Measurements from ENCODE around the gene FAM216A.
"Not testable (repeated sequence)": the region's sequence is repeated elsewhere in the genome, so short reads cannot be mapped to it uniquely, and the experiment has no call there.

The FAM216A gene, protein sequence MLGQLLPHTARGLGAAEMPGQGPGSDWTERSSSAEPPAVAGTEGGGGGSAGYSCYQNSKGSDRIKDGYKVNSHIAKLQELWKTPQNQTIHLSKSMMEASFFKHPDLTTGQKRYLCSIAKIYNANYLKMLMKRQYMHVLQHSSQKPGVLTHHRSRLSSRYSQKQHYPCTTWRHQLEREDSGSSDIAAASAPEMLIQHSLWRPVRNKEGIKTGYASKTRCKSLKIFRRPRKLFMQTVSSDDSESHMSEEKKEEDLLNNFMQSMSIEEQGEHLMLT

GRCh38 chr12:110468214-110469048 is at the start of gene FAM216A, which contains the start of gene GPN3:
FAM216A (plus strand) TSS chr12:110468845; CDS start chr12:110468876, 31 bp downstream.
GPN3 (minus strand) TSS chr12:110468257; CDS start chr12:110468203, 54 bp downstream.
- DNase-seq: peak; percentile 99

GRCh38 chr12:110420644-110421043 is 48.0 kb upstream of the FAM216A start:
- not testable (repeated sequence) for DNase-seq

- no peak for DNase-seq
Observed at GRCh38 chr12:110421159-110421661, 47.4 kb upstream of the FAM216A start.

GRCh38 chr12:110421701-110422100 is 46.9 kb upstream of the FAM216A start:
- DNase-seq: no peak

GRCh38 chr12:110424237-110424636 is 44.4 kb upstream of the FAM216A start:
- DNase-seq: peak; percentile 17

DNA sequence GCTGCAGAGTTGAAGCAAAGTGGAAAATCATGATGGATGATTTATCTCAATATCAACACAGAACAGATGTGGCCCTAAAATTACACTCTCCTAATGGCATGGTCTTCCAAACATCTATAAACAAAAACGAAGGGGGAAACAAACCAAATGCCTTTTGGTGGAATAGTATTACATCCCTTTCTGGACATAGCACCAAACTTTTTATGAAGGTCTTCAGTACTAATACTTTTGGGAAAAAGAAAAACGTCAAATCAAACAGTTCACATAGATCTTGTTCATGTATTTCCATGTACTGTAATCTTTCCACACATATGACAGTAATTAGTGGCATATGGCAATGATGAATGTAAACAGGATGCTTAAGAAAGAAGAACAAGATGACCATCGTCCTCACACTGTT is 42.2 kb upstream of the FAM216A start:
- DNase-seq: no peak

- DNase-seq: not testable (repeated sequence)
Observed at GRCh38 chr12:110429676-110430075, 39.0 kb upstream of the FAM216A start.

DNA sequence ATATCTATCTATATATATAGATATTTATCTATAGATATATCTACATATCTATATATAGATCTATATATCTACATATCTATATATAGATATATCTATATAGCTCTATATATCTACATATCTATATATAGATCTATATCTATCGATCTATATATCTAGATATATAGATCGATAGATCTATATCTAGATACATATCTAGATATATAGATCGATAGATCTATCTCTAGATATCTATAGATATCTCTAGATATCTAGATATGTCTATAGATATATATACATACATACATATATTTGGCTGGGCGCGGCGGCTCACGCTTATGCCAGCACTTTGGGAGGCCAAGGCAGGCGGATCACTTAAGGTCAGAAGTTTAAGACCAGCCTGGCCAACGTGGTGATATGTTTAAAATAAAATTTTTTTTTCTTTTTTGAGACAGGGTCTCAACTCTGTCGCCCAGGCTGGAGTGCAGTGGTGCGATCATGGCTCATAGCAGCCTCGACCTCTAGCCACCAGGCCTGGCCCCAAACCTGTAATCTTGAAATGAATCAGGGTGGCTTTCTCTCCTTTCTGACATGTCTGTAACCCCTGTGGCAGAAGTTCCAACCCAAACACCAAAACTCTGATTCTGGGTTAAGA is 36.6 kb upstream of the FAM216A start:
- no peak for DNase-seq

DNA sequence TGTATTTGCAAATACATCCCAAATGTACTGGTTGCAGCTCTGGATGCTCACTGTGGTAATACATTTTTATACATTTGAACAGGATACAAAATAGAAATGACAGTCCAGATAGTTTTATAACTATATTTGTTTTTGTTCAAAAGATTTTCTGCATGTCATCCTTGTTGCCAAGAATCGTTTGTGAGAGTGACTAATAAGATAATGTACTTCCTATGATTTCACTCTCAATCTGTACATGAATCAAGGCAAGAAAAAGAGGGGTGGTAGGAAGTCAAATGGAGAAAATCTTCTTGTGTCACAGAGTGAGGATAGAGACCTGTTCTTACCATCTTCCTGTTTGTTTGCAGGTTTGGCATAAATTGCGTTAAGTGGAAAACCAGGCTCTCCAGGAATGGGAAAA is 32.4 kb upstream of the FAM216A start:
- no peak for DNase-seq

DNA sequence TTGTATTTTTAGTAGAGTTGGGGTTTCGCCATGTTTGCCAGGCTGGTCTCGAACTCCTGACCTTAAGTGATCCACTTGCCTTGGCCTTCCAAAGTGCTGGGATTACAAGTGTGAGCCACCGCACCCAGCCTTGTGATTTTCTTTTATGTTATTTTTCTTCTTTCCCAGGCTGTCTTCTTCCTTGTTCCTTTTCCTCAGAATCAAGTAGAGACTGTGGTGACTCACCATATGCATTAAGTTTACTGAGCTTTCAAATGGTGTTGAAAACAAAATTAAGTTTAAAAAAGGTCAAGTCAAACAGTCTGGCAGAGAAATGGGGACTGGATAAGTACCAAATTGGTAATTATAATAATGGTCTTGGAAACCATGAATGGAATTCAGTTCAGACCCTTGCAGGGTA is 24.2 kb upstream of the FAM216A start:
- DNase-seq: no peak

GRCh38 chr12:110449799-110450497 is 18.7 kb upstream of the FAM216A start, which contains the start of gene ARPC3:
ARPC3 (minus strand) TSS chr12:110450337; CDS start chr12:110450260, 77 bp downstream.
- DNase-seq: peak; percentile 94

- no peak for DNase-seq
Observed at GRCh38 chr12:110451263-110451662, 17.4 kb upstream of the FAM216A start.

DNA sequence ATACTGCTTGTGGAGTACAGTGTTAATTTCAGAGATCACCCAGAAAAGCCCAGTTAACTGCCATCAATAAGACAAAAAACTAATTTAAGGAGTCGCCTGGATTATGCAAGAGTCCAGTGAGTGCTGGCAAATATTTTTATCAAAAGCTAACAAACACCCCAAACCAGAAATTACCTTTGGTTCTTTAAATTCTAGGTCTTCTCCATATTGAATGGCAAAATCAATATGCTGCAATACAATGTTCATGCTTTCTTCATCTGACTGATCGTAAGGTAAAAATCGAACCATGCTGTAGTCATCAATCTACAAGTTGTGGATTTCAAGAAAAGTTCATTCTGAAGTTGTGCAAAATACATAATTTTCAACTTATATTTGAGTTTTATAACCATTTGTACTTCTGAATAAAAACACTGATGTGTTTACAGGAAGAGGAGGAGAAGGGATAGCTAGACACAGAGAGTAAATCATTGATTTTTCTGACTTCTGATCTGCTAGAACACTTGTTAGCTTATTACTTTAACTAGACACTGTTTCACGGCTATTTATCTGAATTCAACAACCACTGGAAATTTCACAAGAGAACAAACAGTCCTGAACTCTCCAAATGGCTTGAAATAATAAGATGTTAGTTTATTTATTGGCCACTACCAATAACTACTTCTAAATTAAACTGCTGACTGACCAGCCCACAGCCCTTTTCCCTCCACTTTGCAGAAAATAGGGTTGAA is 14.9 kb upstream of the FAM216A start:
- no peak for DNase-seq

DNA sequence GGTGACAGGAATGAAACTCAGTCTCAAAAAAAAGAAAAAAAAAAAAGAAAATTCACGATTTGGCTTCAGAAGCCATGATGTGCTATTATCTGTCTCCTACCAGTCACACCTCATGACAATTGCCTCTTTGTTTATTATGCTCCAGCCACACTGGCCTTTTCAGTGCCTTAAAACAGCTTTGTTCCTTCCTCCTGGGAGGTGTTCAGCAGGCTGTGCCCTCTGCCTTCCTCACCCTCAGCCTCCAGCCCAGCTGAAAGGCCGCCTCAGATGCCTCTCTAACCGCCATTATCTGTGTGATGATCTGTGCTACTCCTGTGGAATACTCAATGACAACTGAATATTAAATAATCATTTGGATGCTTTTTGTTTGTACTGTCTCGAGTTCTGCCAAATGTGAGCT is 9.9 kb upstream of the FAM216A start:
- DNase-seq: no peak

- DNase-seq: not testable (repeated sequence)
Observed at GRCh38 chr12:110461189-110461588, 7.5 kb upstream of the FAM216A start.

DNA sequence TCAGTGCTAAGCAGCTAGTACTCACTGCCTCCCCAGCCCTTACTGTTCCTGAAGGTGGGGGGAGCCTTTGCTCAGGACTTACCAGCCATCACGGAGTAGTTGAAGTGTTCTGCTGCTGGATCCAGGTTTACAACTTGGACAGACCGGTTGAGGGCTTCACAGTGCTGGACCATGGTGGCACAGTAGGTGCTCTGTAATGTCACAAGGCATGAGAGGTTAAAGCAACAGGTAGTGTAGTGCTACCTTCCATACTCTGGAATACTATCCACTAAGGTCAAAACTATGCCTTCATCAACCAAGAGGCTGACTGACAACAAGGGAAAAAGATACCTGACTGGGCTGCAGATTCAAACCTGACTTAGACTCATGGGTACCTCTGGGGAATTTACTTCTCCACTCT is 3.6 kb upstream of the FAM216A start:
- DNase-seq: no peak

GRCh38 chr12:110465765-110466164 is 2.9 kb upstream of the FAM216A start:
- not testable (repeated sequence) for DNase-seq

- DNase-seq: no peak
Observed at GRCh38 chr12:110466791-110467190, 1.9 kb upstream of the FAM216A start.

GRCh38 chr12:110467847-110468213 is 815 bp upstream of the FAM216A start:
- no peak for DNase-seq

- DNase-seq: no peak
Observed at GRCh38 chr12:110475426-110475825, 6.8 kb downstream of the FAM216A start.

DNA sequence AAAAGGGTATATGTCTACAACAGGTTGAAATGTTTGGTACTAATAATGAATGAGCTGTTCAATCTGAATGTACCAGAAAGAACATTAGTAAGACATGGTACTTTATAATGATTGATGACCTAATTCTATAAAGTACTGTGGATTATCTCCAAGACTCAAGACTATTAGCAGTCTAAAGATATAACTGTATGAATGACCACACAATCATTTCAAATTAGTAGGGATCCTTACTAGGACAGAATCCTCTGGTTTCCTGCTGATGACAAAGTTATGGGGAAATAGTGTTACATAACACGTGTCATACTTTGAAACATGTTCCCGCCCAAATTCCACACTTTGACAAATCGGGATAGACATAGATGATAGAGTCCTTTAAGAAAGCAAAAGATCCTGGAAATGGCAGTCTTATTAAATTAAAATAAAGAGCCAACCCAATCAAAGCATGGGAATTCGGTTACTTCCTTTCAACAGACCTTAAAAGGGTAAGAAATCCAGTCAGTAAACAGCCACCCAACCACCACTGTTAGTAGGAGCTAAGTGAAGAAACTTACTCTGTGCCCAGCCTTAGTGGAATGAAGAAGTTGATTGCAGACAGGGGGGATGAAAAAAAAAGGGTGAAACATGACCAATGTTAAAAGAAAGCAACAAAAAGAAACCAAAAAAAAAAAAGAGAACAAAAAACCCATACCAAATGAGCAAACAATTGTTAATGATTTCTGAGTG is 30.5 kb downstream of the FAM216A start:
- peak; percentile 24 for DNase-seq
